Prostate gland (tissue), 2 donors: ENCODE measurements around the gene SCGB1A1.

ENCODE experiments used
- CTCF ChIP-seq, 4 experiments: fragments of 200-600 bp in 2 of 4; fragments of 450-650 bp in 2 of 4; sonication (generic) in 2 of 4; IDR thresholded peaks; 1 replicate in 3 of 4; 2 replicates in 1 of 4; pipeline ENCODE4 v1.5.1; 2016 to 2019; ENCODE audit warnings: antibody characterized with exemption in 4 of 4, mild to moderate bottlenecking in 2 of 4, moderate library complexity in 2 of 4
- POLR2A ChIP-seq: fragments of 450-650 bp; IDR thresholded peaks from one replicate; pipeline ENCODE4 v1.6.1; 2016; ENCODE audit warnings: antibody characterized with exemption, mild to moderate bottlenecking
- POLR2AphosphoS5 ChIP-seq: sonication (generic); formaldehyde crosslinking; IDR thresholded peaks from one replicate; pipeline ENCODE4 v1.6.1; 2017; ENCODE audit warnings: antibody characterized with exemption

DNA sequence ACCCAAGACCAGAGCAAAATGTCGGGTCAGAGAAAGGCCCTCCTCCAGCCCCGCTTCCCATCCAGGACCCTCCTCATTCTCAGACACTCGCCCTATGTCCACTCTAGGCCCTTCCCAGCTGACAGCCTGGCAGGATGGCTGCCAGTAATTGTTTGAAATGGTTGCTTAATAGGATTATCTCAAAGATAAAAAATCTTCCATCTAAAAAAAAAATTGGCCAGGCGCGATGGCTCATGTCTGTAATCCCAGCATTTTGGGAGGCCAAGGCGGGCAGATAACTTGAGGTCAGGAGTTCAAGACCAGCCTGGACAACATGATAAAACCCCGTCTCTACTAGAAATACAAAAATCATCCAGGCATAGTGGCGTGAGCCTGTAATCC is 32.4 kb downstream of the SCGB1A1 start:
- TF ChIP-seq CTCF (IDR thresholded peaks at IDR 0.05) (no peak), POLR2A (no peak), POLR2AphosphoS5 (no peak)
